Measurements from ENCODE around the gene RAB3IL1.

GRCh38 chr11:61868571-61869428 is 48.6 kb downstream of the RAB3IL1 start:
- no peak for TF ChIP-seq CTCF (IDR thresholded peaks at IDR 0.05; ENCODE audit: insufficient read depth, low read length)
- no peak for TF ChIP-seq SPI1 (IDR thresholded peaks at IDR 0.05; ENCODE audit: borderline replicate concordance, low read depth)
- TF ChIP-seq REST (IDR thresholded peaks at IDR 0.05; ENCODE audit: insufficient replicate concordance, low read depth) = no peak
- no peak for TF ChIP-seq POLR2AphosphoS5 (IDR thresholded peaks at IDR 0.05; ENCODE audit: low read depth)

All from HL-60 (cell line).